ENCODE results near the gene HTRA2. TPM values are rescaled to one million over a fixed set of nuclear protein-coding genes. Genes with fewer than 3 reads are reported as not detected.

The HTRA2 gene
- total and polyA plus RNA-seq, 9 of the 15 experiments (the other 6 are each of a cell fraction or from before 2014, with no cell fraction given), result 54.2 to 71.2 (median 65.8) TPM

GRCh38 chr2:74531666-74532065 lies 1.9 kb downstream of the HTRA2 start:
- in situ Hi-C loops (cut with MboI), result no loop called here
- no peak overlapping the region for H2AFZ ChIP-seq (ENCODE audit: low read depth, low read length)
- no peaks in the 10 kb centered on the region for H3K9me3 ChIP-seq (replicated peaks; ENCODE audit: control insufficient read depth, insufficient read depth, low read depth, low read length)
- no peak overlapping the region; the same call in 2 of the 3 replicates for H3K27ac ChIP-seq (ENCODE audit: extremely low read depth, low read depth, low read length)
- ATAC-seq, result no peak
- CTCF ChIA-PET (ENCODE audit: low intra/inter-chr PET ratio), result interaction anchor here (0.7 to 2.0 kb wide), 4 partner anchors 49 to 1043 kb away, joined by 3 to 12 read pairs (median 6); partner anchors contain the start of genes CCDC142 and TTC31
- H3K4me2 ChIP-seq (ENCODE audit: insufficient read depth, low read length), result peak overlapping the region; percentile 97
- DNase-seq (ENCODE audit: extremely low read depth in 1 of 4, low spot score in 3 of 4), result no peak
- H3K27me3 ChIP-seq (ENCODE audit: control insufficient read depth in 2 of 2, insufficient read depth in 2 of 2, low read length in 2 of 2), result no peaks in the 10 kb centered on the region
- TF ChIP-seq CGGBP1 (CRISPR knock-in tag; IDR thresholded peaks at IDR 0.05), result no peak
- no peak for TF ChIP-seq ZNF407 (IDR thresholded peaks at IDR 0.05; ENCODE audit: low read depth)
- no peak for TF ChIP-seq ZFP1 (CRISPR knock-in tag; IDR thresholded peaks at IDR 0.05)
- no peak for TF ChIP-seq PRPF4 (IDR thresholded peaks at IDR 0.05; ENCODE audit: insufficient read depth, low read depth, low read length, poor library complexity, severe bottlenecking)
- TF ChIP-seq, protein P1, sequence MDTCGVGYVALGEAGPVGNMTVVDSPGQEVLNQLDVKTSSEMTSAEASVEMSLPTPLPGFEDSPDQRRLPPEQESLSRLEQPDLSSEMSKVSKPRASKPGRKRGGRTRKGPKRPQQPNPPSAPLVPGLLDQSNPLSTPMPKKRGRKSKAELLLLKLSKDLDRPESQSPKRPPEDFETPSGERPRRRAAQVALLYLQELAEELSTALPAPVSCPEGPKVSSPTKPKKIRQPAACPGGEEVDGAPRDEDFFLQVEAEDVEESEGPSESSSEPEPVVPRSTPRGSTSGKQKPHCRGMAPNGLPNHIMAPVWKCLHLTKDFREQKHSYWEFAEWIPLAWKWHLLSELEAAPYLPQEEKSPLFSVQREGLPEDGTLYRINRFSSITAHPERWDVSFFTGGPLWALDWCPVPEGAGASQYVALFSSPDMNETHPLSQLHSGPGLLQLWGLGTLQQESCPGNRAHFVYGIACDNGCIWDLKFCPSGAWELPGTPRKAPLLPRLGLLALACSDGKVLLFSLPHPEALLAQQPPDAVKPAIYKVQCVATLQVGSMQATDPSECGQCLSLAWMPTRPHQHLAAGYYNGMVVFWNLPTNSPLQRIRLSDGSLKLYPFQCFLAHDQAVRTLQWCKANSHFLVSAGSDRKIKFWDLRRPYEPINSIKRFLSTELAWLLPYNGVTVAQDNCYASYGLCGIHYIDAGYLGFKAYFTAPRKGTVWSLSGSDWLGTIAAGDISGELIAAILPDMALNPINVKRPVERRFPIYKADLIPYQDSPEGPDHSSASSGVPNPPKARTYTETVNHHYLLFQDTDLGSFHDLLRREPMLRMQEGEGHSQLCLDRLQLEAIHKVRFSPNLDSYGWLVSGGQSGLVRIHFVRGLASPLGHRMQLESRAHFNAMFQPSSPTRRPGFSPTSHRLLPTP (IDR thresholded peaks at IDR 0.05; ENCODE audit: borderline replicate concordance, extremely low read depth, insufficient read length), result no peak
- TF ChIP-seq ASH1L (IDR thresholded peaks at IDR 0.05; ENCODE audit: borderline replicate concordance, low read depth, partially characterized antibody), result no peak
- no peak for TF ChIP-seq IFI16 (CRISPR knock-in tag; IDR thresholded peaks at IDR 0.05)
- TF ChIP-seq NFRKB (IDR thresholded peaks at IDR 0.05; ENCODE audit: low read depth), result no peak
- no peak for TF ChIP-seq MYBL2 (IDR thresholded peaks at IDR 0.05; ENCODE audit: low read depth)
- no peak for TF ChIP-seq MYBL2 (CRISPR knock-in tag; IDR thresholded peaks at IDR 0.05; ENCODE audit: borderline replicate concordance)
- TF ChIP-seq DIDO1 (tag; IDR thresholded peaks at IDR 0.05; ENCODE audit: low read depth), result no peak
- 83% methylated on average over 7 of the region's 7 CpGs for WGBS (ENCODE audit: insufficient coverage, low coverage, missing lambda C conversion rate)
- peaks cover 28 to 44% of the 10 kb centered on the region in 2 experiments for H3K4me1 ChIP-seq (replicated peaks in 1 of 2; ENCODE audit: control insufficient read depth in 2 of 2, insufficient read depth in 2 of 2, low read length in 2 of 2)
- POLR2A ChIA-PET, result interaction anchor here (0.9 to 3.9 kb wide), 8 partner anchors 8 to 333 kb away, joined by 3 to 25 read pairs (median 10); partner anchors contain the start of genes CCDC142 and TTC31
- no peak overlapping the region; the same call in 1 of the 2 replicates for H3K4me3 ChIP-seq
- BruUV-seq (replicated peaks), result no TSS peak
- peak overlapping the region in 1 of 2 experiments; percentile 95; a peak in 1 of 4 replicates for H3K9ac ChIP-seq (ENCODE audit: insufficient read depth in 1 of 2, low read depth in 2 of 2, low read length in 2 of 2)
- peaks cover 3% of the 10 kb centered on the region for H3K9me1 ChIP-seq (ENCODE audit: control insufficient read depth, insufficient read depth, low read length)
- peaks cover 5% of the 10 kb centered on the region; the same call in 1 of the 2 replicates for H4K20me1 ChIP-seq (replicated peaks; ENCODE audit: control insufficient read depth, insufficient read depth, low read length)
- peaks cover 54% of the 10 kb centered on the region for H3K36me3 ChIP-seq (ENCODE audit: control insufficient read depth, insufficient read depth, low read length)
- intact Hi-C loops (cut with micrococcal nuclease), result loop anchor here (1.0 to 5.0 kb wide), 5 partner anchors 23 to 279 kb away; partner anchors contain the start of genes DOK1 and TTC31
- H3K79me2 ChIP-seq (ENCODE audit: control insufficient read depth, insufficient read depth, low read length), result peaks cover 51% of the 10 kb centered on the region
- no peak for FAIRE-seq

Data from K562 (cell line).